WTC11 (cell line): ENCODE measurements around the gene C3orf18. TPM values are rescaled to one million over a fixed set of nuclear protein-coding genes. Genes with fewer than 3 reads are reported as not detected.

Source experiments
- ATAC-seq: fragments of 200-7000 bp; cut with Tn5 transposase; 2 replicates; pipeline ENCODE4 v1.10.0; 2021; ENCODE audit warnings: mild to moderate bottlenecking, moderate library complexity
- CTCF ChIA-PET: fragments of 300-600 bp; sonication (Branson Sonifier 250); formaldehyde crosslinking; loops from one replicate; lab custom pipeline; 2021; ENCODE audit warnings: antibody characterized with exemption; lab: Charles Lee
- POLR2A ChIA-PET: fragments of 350-600 bp; sonication (Branson Sonifier 250); formaldehyde crosslinking; loops from one replicate; lab custom pipeline; 2021; ENCODE audit warnings: antibody characterized with exemption; lab: Charles Lee
- DNase-seq: peaks from one replicate; pipeline ENCODE4 v3.0.0; 2021; ENCODE audit warnings: low spot score
- H3K27ac Mint-ChIP-seq: 2 replicates; pipeline ENCODE4 v1.8.0; 2021; ENCODE audit warnings: mixed read lengths
- H3K27me3 Mint-ChIP-seq: 2 replicates; pipeline ENCODE4 v1.8.0; 2021; ENCODE audit warnings: low read depth, mild to moderate bottlenecking, moderate library complexity, mixed read lengths
- H3K36me3 Mint-ChIP-seq: 2 replicates; pipeline ENCODE4 v1.8.0; 2021; ENCODE audit warnings: mixed read lengths
- H3K4me1 Mint-ChIP-seq: 2 replicates; pipeline ENCODE4 v1.8.0; 2022; ENCODE audit warnings: mixed read lengths
- H3K4me3 Mint-ChIP-seq: 2 replicates; pipeline ENCODE4 v1.8.0; 2021; ENCODE audit warnings: mild to moderate bottlenecking, moderate library complexity, mixed read lengths
- H3K9me3 Mint-ChIP-seq: 2 replicates; pipeline ENCODE4 v1.8.0; 2021; ENCODE audit warnings: mixed read lengths
- ATF2 ChIP-seq: sonication (generic); formaldehyde crosslinking; IDR thresholded peaks from 2 replicates; pipeline ENCODE4 v1.8.1; 2022; ENCODE audit warnings: low read depth, missing genetic modification reagents, borderline replicate concordance
- CREB1 ChIP-seq: sonication (generic); formaldehyde crosslinking; IDR thresholded peaks from 2 replicates; pipeline ENCODE4 v1.8.0; 2023; ENCODE audit warnings: mild to moderate bottlenecking, missing genetic modification reagents
- ERG ChIP-seq: fragments of 250-450 bp; sonication (Bioruptor Pico); IDR thresholded peaks from 2 replicates; pipeline ENCODE4 v1.8.0; 2021; ENCODE audit warnings: mild to moderate bottlenecking
- ESRRA ChIP-seq: sonication (generic); formaldehyde crosslinking; IDR thresholded peaks from 2 replicates; pipeline ENCODE4 v1.8.1; 2022; ENCODE audit warnings: mild to moderate bottlenecking, missing genetic modification reagents, borderline replicate concordance
- FOXP1 ChIP-seq: sonication (generic); formaldehyde crosslinking; IDR thresholded peaks from 2 replicates; pipeline ENCODE4 v1.8.0; 2022; ENCODE audit warnings: missing genetic modification reagents, mild to moderate bottlenecking, moderate library complexity, borderline replicate concordance
- HMGA2 ChIP-seq: fragments of 250-450 bp; sonication (Bioruptor Pico); IDR thresholded peaks from 2 replicates; pipeline ENCODE4 v1.4.0; 2021; ENCODE audit warnings: mild to moderate bottlenecking, moderate library complexity
- IRF1 ChIP-seq: sonication (generic); formaldehyde crosslinking; IDR thresholded peaks from 2 replicates; pipeline ENCODE4 v1.8.0; 2023; ENCODE audit warnings: missing genetic modification reagents
- NR1H2 ChIP-seq: sonication (generic); formaldehyde crosslinking; IDR thresholded peaks from 2 replicates; pipeline ENCODE4 v1.9.0; 2021; ENCODE audit warnings: mild to moderate bottlenecking, moderate library complexity, missing genetic modification reagents
- PRDM15 ChIP-seq: sonication (generic); formaldehyde crosslinking; IDR thresholded peaks from 2 replicates; pipeline ENCODE4 v1.8.0; 2022; ENCODE audit warnings: missing genetic modification reagents
- PRRX2 ChIP-seq: fragments of 250-450 bp; sonication (Bioruptor Pico); IDR thresholded peaks from 2 replicates; pipeline ENCODE4 v1.8.0; 2021; ENCODE audit warnings: mild to moderate bottlenecking
- RORB ChIP-seq: fragments of 250-450 bp; sonication (Bioruptor Pico); IDR thresholded peaks from 2 replicates; pipeline ENCODE4 v1.9.0; 2021; ENCODE audit warnings: mild to moderate bottlenecking
- TEAD4 ChIP-seq: sonication (generic); formaldehyde crosslinking; IDR thresholded peaks from 2 replicates; pipeline ENCODE4 v1.8.0; 2022; ENCODE audit warnings: mild to moderate bottlenecking, missing genetic modification reagents
- TP53 ChIP-seq: sonication (generic); formaldehyde crosslinking; IDR thresholded peaks from 2 replicates; pipeline ENCODE4 v1.8.1; 2023; ENCODE audit warnings: mild to moderate bottlenecking, missing genetic modification reagents
- ZNF138 ChIP-seq: sonication (generic); formaldehyde crosslinking; conservative IDR thresholded peaks from 2 replicates; pipeline ENCODE4 v1.8.1; 2022; ENCODE audit warnings: mild to moderate bottlenecking, moderate library complexity, missing genetic modification reagents
- ZNF281 ChIP-seq: sonication (generic); formaldehyde crosslinking; IDR thresholded peaks from 2 replicates; pipeline ENCODE4 v1.8.0; 2023; ENCODE audit warnings: mild to moderate bottlenecking, missing genetic modification reagents
- ZNF317 ChIP-seq: sonication (generic); formaldehyde crosslinking; IDR thresholded peaks from 2 replicates; pipeline ENCODE4 v1.8.1; 2023; ENCODE audit warnings: low read depth, mild to moderate bottlenecking, moderate library complexity, missing genetic modification reagents, borderline replicate concordance
- ZNF396 ChIP-seq: fragments of 250-450 bp; sonication (Bioruptor Pico); IDR thresholded peaks from 2 replicates; pipeline ENCODE4 v1.8.0; 2021; ENCODE audit warnings: mild to moderate bottlenecking, moderate library complexity, borderline replicate concordance
- ZNF423 ChIP-seq: fragments of 250-450 bp; sonication (Bioruptor Pico); IDR thresholded peaks from 2 replicates; pipeline ENCODE4 v2.1.2; 2022; ENCODE audit warnings: mild to moderate bottlenecking, moderate library complexity
- ZNF671 ChIP-seq: fragments of 250-450 bp; sonication (Bioruptor Pico); IDR thresholded peaks from 2 replicates; pipeline ENCODE4 v1.8.0; 2021; ENCODE audit warnings: mild to moderate bottlenecking
- ZSCAN18 ChIP-seq: fragments of 250-450 bp; sonication (Bioruptor Pico); IDR thresholded peaks from 2 replicates; pipeline ENCODE4 v2.1.2; 2022; ENCODE audit warnings: mild to moderate bottlenecking, moderate library complexity
- total RNA-seq: library from RNA; stranded (reverse); gene quantifications from 3 replicates; pipeline ENCODE4 v1.2.3, GENCODE V29; 2021

The C3orf18 gene
- total RNA-seq, 1 experiment from 2014 or later: 12.1 TPM

- peaks cover 31% of the 10 kb centered on the region for H3K4me1 Mint-ChIP-seq
- H3K36me3 Mint-ChIP-seq: no peaks in the 10 kb centered on the region
- no peak for TF ChIP-seq FOXP1 (CRISPR knock-in tag)
- TF ChIP-seq PRRX2 (CRISPR knock-in tag): no peak
- TF ChIP-seq ERG (CRISPR knock-in tag): no peak
- no peak for TF ChIP-seq HMGA2 (CRISPR knock-in tag)
- TF ChIP-seq CREB1 (CRISPR knock-in tag): no peak
- TF ChIP-seq ZNF138 (CRISPR knock-in tag): no peak
- no peak for TF ChIP-seq ZNF281 (CRISPR knock-in tag)
- no peak for TF ChIP-seq ZNF671
- TF ChIP-seq NR1H2 (CRISPR knock-in tag): no peak
- no peak for TF ChIP-seq ZNF317 (CRISPR knock-in tag)
- no peak for TF ChIP-seq RORB (CRISPR knock-in tag)
- TF ChIP-seq TEAD4 (CRISPR knock-in tag): no peak
- no peak for TF ChIP-seq PRDM15 (CRISPR knock-in tag)
- TF ChIP-seq ESRRA (CRISPR knock-in tag): no peak
- TF ChIP-seq TP53 (CRISPR knock-in tag): no peak
- no peak for TF ChIP-seq IRF1 (CRISPR knock-in tag)
- TF ChIP-seq ZNF423: no peak
- no peak for TF ChIP-seq ATF2 (CRISPR knock-in tag)
- TF ChIP-seq ZNF396 (CRISPR knock-in tag): no peak
- TF ChIP-seq ZSCAN18 (CRISPR knock-in tag): no peak
- H3K9me3 Mint-ChIP-seq: no peaks in the 10 kb centered on the region
- H3K27me3 Mint-ChIP-seq: peaks cover 33% of the 10 kb centered on the region
- ATAC-seq (peak; percentile 16), DNase-seq (no peak)
- H3K4me3 Mint-ChIP-seq: no peak overlapping the region
- ChIA-PET CTCF (interaction anchor here (1.2 to 1.7 kb wide), 4 partner anchors 9 to 98 kb away, joined by 3 to 11 read pairs (median 4); no protein-coding TSS in a partner anchor), POLR2A (no interaction called here)
- no peak overlapping the region for H3K27ac Mint-ChIP-seq
Observed at GRCh38 chr3:50533807-50534461, 33.6 kb downstream of the C3orf18 start.
